Measurements from ENCODE around the gene ST3GAL5.

Gene ST3GAL5

DNA sequence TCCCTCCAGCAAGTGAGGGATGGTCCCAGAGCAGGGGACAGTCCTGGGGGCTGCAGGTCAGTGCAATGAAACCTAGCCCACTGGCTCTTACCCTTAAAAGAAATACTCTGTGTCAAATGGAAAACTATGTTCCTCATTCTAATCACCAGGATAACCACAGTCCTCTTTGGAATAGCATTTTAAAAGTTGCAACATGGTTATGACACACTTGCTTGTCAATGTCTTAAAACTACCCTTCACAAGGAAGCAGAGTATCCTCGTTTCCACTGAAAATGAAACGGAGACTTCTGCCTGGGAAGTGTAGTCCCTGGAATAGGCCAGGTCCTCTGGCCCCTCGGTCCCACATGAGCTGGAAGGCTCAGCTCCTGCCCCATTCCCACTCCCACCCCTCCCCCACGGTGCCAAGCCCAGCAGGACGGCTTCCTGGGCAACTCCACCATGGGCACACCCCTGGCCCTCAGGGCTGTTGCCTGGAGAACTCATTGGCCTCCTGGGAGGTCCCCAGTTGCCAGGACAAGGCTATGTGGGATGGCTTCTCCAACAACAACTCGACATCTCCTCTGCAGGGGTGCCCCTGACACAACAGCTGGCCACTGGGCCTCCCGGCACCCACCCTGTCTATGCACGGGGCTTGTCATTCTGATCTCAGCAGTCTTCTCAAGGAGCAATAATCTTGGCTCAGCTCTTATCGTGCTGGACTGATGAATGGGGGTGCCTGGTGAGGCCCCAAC is 38.3 kb upstream of the ST3GAL5 start:
- no peak for DNase-seq (ENCODE audit: low read depth in 1 of 2, low spot score in 1 of 2)
- no peak for TF ChIP-seq JUND (IDR thresholded peaks at IDR 0.05; ENCODE audit: low read depth)
- in situ Hi-C loops (cut with HindIII; ENCODE audit: low pct_unique_long_range_greater_than_20kb, low sequenced_read_pairs): no loop called here

DNA sequence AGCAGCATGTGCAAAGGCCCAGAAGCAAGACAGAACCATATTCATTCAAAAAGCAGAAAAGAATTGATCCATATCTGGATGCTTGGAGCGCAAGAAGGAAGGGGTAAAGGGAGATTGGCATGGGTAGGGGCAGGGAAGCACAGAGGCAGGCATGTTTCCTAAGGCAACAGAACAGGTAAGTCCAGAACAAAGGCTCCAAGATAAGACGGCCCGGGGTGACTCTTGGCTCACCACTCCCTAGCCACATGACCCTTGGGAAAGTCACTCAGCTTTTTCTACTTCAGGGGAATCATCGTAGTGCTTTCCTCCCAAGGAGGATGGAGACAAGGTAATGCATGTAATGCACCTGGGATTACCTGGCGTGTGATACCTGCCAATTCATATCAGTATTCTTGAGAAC is 37.7 kb upstream of the ST3GAL5 start:
- in situ Hi-C loops (cut with HindIII; ENCODE audit: low pct_unique_long_range_greater_than_20kb, low sequenced_read_pairs): no loop called here
- no peak for DNase-seq (ENCODE audit: low read depth in 1 of 2, low spot score in 1 of 2)
- TF ChIP-seq JUND (IDR thresholded peaks at IDR 0.05; ENCODE audit: low read depth): no peak

DNA sequence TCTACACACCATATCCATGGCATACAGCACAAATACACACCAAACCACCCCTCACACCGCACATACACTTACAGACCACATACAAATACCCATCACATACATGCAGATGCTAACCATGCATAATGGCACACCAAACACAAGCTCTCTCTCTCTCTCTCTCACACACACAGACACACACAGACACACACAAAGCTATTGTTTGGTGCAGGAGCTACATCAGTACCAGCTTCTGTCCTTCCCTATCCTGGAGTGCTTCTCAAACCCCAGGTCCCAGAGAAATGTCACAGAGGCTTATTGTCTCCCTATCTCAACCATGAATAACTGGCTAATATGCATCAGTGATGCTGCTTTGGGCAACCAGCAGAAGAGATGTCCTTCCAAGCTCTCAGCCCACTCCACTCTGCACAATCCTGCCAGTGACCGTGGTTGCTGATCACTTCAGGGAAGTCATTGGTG is 36.5 kb upstream of the ST3GAL5 start:
- no peak for TF ChIP-seq JUND (IDR thresholded peaks at IDR 0.05; ENCODE audit: low read depth)
- in situ Hi-C loops (cut with HindIII; ENCODE audit: low pct_unique_long_range_greater_than_20kb, low sequenced_read_pairs): no loop called here
- DNase-seq (ENCODE audit: low read depth in 1 of 2, low spot score in 1 of 2): no peak

DNA sequence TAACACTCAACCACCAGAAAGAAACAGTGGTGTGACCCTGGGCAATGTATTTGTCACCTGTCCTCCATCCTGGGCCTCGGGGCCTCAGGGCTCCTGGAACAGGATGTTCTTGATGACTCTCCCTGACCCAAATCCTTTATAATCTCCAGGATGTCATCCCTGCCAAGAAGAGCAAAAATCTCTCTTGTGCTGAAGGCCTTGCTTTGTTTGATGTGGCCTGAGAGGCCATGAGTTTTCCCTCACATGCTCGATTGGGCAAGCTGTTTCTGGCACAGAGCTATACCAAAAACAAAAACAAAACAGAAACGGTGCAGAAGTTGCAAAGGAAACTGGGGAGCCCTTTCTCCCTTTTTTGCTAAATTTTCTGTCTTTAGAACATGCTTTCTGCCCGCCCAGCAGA is 35.7 kb upstream of the ST3GAL5 start:
- in situ Hi-C loops (cut with HindIII; ENCODE audit: low pct_unique_long_range_greater_than_20kb, low sequenced_read_pairs): no loop called here
- DNase-seq (ENCODE audit: low read depth in 1 of 2, low spot score in 1 of 2): no peak
- no peak for TF ChIP-seq JUND (IDR thresholded peaks at IDR 0.05; ENCODE audit: low read depth)

DNA sequence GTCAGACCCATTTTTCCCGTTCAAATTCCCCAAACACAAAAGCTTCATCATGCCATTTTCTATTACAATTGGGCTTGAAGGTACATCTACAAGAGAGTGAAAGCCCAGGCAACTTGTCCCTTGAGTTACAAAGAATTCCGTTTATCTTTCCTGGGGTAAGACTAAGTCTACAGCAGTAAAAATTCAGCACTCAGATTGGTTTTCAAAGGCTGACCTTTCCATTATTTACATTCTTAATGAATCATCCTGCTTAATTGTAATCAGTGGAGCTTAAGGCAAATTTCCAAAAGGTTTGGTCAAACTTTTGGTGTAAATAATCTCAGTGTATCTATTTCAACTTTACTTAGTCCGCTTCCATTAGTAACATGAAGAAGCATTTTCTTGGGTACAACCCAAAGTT is 33.4 kb upstream of the ST3GAL5 start:
- TF ChIP-seq JUND (IDR thresholded peaks at IDR 0.05; ENCODE audit: low read depth): no peak
- in situ Hi-C loops (cut with HindIII; ENCODE audit: low pct_unique_long_range_greater_than_20kb, low sequenced_read_pairs): no loop called here
- DNase-seq (ENCODE audit: low read depth in 1 of 2, low spot score in 1 of 2): no peak

DNA sequence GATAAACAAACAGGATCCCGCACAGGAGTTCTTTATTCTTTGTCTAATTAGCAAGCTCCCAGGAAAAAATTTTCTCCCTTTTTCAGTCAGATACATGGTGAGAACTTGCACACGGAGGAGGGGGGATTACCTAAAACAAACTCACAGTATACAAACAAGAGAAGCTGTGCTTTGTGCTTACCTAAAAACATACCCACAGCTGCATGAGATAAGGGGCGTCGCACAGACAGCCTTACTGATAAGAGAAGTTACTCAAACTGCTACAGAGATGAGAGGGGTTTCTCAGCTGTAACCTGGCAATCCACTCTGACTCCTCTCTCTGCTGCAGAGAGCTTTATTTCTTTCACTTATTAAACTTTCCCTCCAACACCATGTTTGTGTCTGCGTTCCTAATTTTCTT is 32.9 kb upstream of the ST3GAL5 start:
- no peak for TF ChIP-seq JUND (IDR thresholded peaks at IDR 0.05; ENCODE audit: low read depth)
- in situ Hi-C loops (cut with HindIII; ENCODE audit: low pct_unique_long_range_greater_than_20kb, low sequenced_read_pairs): no loop called here
- DNase-seq (ENCODE audit: low read depth in 1 of 2, low spot score in 1 of 2): no peak

DNA sequence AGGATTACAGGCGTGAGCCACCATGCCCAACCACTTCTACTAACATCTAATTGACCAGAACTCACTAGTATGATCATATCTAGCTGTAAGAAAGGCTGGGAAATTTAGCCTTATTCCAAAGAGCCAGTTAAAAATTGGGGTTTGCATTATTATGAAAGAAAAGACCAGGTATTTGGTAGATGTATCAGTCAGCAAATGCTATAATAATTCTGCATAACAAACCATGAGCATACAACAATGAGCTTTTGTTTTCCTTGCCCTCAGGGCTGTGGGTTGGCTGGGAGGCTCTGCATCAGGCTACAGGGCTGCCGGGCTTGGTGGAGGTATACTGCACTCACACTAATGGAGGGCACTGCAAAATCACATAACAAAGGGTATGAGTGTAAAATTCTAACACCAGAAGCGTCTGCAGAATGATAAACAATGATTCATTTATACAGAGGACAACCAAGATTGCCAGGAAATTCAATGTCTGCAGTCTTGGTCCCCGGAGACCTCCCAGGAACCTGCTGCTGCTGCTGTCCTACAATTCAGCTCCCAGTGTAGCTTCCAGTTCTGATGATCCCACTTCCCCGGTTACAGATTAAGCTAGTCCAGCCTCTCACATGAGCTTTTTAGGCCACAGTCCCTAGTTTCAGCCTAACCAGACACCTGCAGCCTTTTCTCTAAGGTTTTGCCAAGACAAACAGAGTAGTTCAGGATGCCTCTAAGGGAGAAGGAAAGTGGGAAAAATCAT is 32.2 kb upstream of the ST3GAL5 start:
- in situ Hi-C loops (cut with HindIII; ENCODE audit: low pct_unique_long_range_greater_than_20kb, low sequenced_read_pairs): no loop called here
- DNase-seq (ENCODE audit: low read depth in 1 of 2, low spot score in 1 of 2): no peak
- TF ChIP-seq JUND (IDR thresholded peaks at IDR 0.05; ENCODE audit: low read depth): no peak

DNA sequence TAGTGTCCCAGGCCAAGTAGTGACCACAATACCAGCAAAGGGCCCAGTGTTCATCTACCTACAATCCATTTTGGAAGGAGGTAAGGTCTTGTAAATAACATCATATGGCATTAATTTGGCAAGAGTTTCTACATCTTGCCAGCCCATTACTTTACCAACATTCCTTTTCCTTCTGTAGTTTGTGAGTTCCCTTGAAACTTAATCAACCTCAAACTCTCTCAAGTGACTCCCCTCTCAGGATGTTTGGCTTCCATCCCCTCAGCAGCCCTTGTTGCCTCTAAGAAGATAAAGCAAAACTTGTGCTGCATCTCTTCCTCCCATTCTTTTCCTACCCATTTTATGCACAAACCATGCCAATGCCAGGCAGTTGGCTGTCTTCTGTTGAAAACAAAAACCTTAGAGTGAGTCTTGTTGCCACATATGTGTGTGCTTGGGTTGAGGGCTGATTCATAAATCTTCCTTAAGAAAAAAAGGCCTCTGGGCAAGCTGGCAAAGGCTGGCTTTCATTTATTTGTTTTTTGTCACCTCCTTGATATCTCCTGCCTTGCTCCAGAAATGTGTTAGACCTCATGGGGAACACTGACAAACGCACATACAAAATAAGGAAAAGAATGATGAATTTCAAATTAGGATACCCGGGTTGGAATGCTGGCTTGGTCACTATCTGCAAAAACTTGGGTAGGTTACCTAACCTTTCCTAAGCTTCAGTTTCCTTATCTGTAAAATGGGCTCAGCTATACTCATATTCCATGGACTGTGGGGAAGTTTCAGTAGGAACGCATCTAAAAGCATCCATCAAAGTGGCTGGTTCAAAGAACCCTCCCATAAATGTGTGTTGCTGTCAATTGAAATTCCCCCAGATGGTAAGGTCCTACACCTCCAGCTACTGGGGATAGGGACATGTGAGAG is 29.4 kb upstream of the ST3GAL5 start:
- no peak for TF ChIP-seq JUND (IDR thresholded peaks at IDR 0.05; ENCODE audit: low read depth)
- no peak for DNase-seq (ENCODE audit: low read depth in 1 of 2, low spot score in 1 of 2)
- in situ Hi-C loops (cut with HindIII; ENCODE audit: low pct_unique_long_range_greater_than_20kb, low sequenced_read_pairs): no loop called here

DNA sequence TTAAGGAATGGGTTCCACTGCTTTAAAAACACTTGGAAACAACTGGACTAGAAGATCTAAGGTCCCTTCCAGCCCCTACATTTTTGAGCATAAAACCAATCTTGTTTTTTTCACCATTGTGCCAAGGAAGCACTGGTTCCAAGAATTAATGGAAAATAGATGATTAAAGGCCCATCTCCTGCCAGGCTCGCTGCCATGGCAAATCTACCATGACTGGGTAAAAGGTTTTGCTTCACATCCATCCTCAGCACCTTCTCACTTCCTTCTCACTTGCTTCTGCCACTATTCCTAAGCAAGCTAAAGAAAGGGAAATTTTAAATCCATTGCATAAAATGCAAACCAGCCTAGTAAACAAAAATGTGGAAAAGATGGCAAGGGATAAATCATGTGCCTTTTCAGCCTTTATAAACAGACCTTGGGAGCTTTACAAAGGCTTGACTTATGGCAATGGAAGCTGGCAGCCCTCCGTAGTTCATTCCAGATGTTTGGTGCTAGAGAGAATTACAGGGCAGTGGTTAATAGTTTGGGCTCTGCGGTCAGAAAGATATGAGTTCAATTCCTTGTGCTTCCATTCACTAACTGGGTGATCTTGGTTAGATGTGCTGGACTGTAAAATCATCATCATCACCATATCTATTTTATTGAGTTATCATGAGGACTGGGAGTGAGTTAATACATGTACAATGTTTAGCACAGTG is 27.0 kb upstream of the ST3GAL5 start:
- in situ Hi-C loops (cut with HindIII; ENCODE audit: low pct_unique_long_range_greater_than_20kb, low sequenced_read_pairs): no loop called here
- TF ChIP-seq JUND (IDR thresholded peaks at IDR 0.05; ENCODE audit: low read depth): no peak
- DNase-seq (ENCODE audit: low read depth in 1 of 2, low spot score in 1 of 2): no peak

DNA sequence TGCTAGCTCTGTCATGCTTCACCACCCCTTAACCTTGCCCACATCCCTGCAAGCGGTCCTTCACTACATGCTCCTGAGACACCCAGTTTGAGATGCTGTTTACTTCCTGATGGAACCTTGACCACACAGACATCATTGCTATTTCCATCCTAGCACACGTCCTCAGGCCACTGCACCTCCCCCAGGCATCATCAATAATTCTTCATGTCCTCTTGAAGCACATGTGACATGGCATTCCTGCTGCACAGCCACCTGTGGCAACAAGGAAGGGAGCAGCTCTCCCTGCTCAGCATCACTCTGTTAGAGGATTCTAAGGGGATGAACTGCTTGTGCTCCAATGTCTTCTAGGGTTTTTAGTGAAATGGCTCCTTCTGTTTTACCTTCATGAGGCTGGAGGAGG is 26.1 kb upstream of the ST3GAL5 start:
- in situ Hi-C loops (cut with HindIII; ENCODE audit: low pct_unique_long_range_greater_than_20kb, low sequenced_read_pairs): no loop called here
- no peak for TF ChIP-seq JUND (IDR thresholded peaks at IDR 0.05; ENCODE audit: low read depth)
- DNase-seq (ENCODE audit: low read depth in 1 of 2, low spot score in 1 of 2): no peak

DNA sequence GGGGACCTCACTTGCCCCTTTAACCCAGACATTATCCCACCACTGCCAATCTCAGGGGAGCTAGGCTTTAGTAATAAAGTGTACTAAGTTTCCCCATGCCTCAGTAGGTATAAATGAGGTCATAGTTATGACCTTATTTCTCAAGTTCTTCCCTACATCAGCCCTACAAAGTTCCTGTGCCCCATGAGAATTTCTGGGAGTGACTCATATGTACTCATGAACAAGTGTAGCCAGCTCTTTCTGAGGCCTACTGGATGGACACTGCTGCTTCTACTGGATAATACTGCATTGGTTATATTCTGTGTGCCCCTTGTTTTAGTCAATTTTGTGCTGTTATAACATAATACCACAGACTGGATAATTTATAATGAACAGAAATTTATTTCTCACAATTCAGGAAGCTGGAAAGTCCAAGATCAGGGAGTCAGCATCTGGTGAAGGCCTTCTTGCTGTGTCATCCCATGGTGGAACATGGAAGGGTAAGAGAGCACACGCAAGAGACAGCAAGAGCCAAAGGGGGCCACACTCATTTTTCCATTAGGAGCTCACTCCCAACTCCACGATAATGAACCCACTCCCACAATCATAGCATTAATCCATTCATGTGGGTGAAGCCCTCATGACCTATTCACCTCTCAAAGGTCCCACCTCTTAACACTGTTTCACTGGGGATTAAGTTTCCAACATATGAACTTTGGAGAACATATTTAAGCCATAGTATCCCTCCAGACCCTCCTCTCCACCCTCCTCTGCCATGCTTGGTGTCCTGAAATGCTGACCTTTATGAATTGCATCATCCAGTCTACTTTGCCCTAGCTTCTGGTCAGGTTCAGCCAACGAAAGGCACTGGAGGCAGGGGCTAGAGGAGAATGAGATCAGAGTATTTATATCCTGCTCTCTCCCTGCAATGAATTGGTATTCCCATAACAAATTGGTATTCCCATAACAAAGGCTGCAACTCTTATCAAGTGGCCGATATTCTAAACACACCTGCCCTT is 25.4 kb upstream of the ST3GAL5 start:
- in situ Hi-C loops (cut with HindIII; ENCODE audit: low pct_unique_long_range_greater_than_20kb, low sequenced_read_pairs): no loop called here
- TF ChIP-seq JUND (IDR thresholded peaks at IDR 0.05; ENCODE audit: low read depth): no peak
- DNase-seq (ENCODE audit: low read depth in 1 of 2, low spot score in 1 of 2): no peak

All from T47D (cell line).